Right atrium auricular region (tissue), 2 donors: Measurements from ENCODE around the gene LRRN3. TPM values are rescaled to one million over a fixed set of nuclear protein-coding genes. Genes with fewer than 3 reads are reported as not detected.

Experiments
- DNase-seq: peaks from one replicate; pipeline ENCODE4 v3.0.0-alpha.2; 2019; ENCODE audit warnings: low spot score
- H3K27ac ChIP-seq, 2 donors: fragments of 200-600 bp; sonication (generic); 1 replicate in 1 of 2; 2 replicates in 1 of 2; pipeline ENCODE4 v1.5.1; 2016 to 2019
- H3K27me3 ChIP-seq, 2 donors: fragments of 200-600 bp; sonication (generic); one replicate each; pipeline versions ENCODE4 v1.5.1 to v1.6.0; 2017 to 2019
- H3K36me3 ChIP-seq: fragments of 200-600 bp; sonication (generic); one replicate; pipeline ENCODE4 v1.5.1; 2016
- H3K4me1 ChIP-seq, 2 donors: fragments of 200-600 bp; sonication (generic); one replicate each; pipeline versions ENCODE4 v1.5.1 to v1.6.0; 2017 to 2019
- H3K4me3 ChIP-seq, 2 donors: fragments of 200-600 bp; sonication (generic); 1 replicate in 1 of 2; 2 replicates in 1 of 2; pipeline ENCODE4 v1.5.1; 2017 to 2019; ENCODE audit warnings: mild to moderate bottlenecking in 1 of 2, moderate library complexity in 1 of 2
- H3K9me3 ChIP-seq, 2 donors: fragments of 200-600 bp; sonication (generic); one replicate each; pipeline ENCODE4 v1.5.1; 2019
- CTCF ChIP-seq, 2 donors: fragments of 200-600 bp; sonication (generic); IDR thresholded peaks; one replicate each; pipeline ENCODE4 v1.5.1; 2019; ENCODE audit warnings: antibody characterized with exemption in 2 of 2
- total RNA-seq, 2 donors: library from RNA; depleted of rRNA; stranded (reverse); fragments of >200 nt; gene quantifications; one replicate each; pipeline ENCODE4 v1.1.0, GENCODE V29; 2016

Gene LRRN3
- total RNA-seq, 2 donors from 2014 or later = 6.6 to 66.7 TPM

DNA sequence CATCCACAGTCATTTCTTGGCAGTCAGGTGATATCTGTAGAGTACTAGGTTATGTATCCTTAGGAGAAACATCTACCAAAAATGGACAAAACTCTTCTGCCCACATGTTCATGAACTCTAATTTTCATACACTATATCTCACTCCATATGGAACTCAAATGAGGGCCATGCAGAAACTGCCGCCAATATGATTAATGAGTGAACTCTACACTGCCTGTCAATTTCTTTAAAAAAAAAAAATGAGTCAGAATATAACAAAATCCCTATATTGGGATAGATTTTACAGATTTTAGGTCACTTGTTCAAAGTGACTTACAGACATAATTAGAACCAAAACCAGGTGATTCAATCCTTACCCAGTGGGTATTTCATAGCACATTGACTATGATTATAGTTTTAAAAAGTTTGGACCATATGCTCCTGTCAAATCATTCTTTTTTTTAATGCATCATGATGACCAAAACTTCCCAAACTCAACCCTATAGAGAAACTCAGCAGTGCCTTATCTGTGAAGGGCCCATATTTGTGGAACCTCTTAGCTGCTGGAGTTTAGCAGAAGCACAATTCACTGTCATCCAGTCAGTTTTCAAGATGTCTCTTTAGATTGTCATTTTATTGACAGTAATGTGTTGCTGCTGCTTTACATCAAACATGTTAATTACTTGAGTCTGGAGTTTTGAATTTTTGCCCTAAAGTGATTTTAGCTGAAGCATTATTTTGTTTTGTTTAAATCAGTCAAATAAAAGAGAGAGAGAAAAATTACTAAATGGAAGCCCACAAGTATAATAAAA lies 11.1 kb downstream of the LRRN3 start:
- H3K4me3 ChIP-seq = no peak overlapping the region
- no peak for TF ChIP-seq CTCF (IDR thresholded peaks at IDR 0.05)
- H3K27me3 ChIP-seq = no peaks in the 10 kb centered on the region
- H3K4me1 ChIP-seq = peaks cover 0 to 8% of the 10 kb centered on the region in 2 donors
- H3K9me3 ChIP-seq = no peaks in the 10 kb centered on the region
- no peaks in the 10 kb centered on the region for H3K36me3 ChIP-seq
- no peak overlapping the region for H3K27ac ChIP-seq
- no peak for DNase-seq

- Histone ChIP-seq H3K4me3 (no peak overlapping the region), H3K4me1 (peaks cover 0 to 18% of the 10 kb centered on the region in 2 donors), H3K27me3 (no peaks in the 10 kb centered on the region), H3K9me3 (no peaks in the 10 kb centered on the region), H3K36me3 (no peaks in the 10 kb centered on the region), H3K27ac (no peak overlapping the region)
- TF ChIP-seq CTCF (IDR thresholded peaks at IDR 0.05) = no peak
- no peak for DNase-seq
Observed at GRCh38 chr7:111103136-111103535, 12.2 kb downstream of the LRRN3 start.

GRCh38 chr7:111103678-111104274 lies 12.8 kb downstream of the LRRN3 start:
- H3K36me3 ChIP-seq = no peaks in the 10 kb centered on the region
- no peak for DNase-seq
- H3K4me3 ChIP-seq = no peak overlapping the region
- H3K4me1 ChIP-seq = peaks cover 0 to 14% of the 10 kb centered on the region in 2 donors
- no peaks in the 10 kb centered on the region for H3K27me3 ChIP-seq
- H3K27ac ChIP-seq = no peak overlapping the region
- H3K9me3 ChIP-seq = no peaks in the 10 kb centered on the region
- TF ChIP-seq CTCF (IDR thresholded peaks at IDR 0.05) = no peak

GRCh38 chr7:111104710-111105109 lies 13.8 kb downstream of the LRRN3 start:
- H3K4me3 ChIP-seq = no peak overlapping the region
- no peaks in the 10 kb centered on the region for H3K36me3 ChIP-seq
- no peak for TF ChIP-seq CTCF (IDR thresholded peaks at IDR 0.05)
- H3K9me3 ChIP-seq = no peaks in the 10 kb centered on the region
- DNase-seq = no peak
- peaks cover 0 to 13% of the 10 kb centered on the region in 2 donors for H3K4me1 ChIP-seq
- H3K27me3 ChIP-seq = no peaks in the 10 kb centered on the region
- H3K27ac ChIP-seq = no peak overlapping the region

GRCh38 chr7:111105269-111105668 lies 14.3 kb downstream of the LRRN3 start:
- no peak for TF ChIP-seq CTCF (IDR thresholded peaks at IDR 0.05)
- Histone ChIP-seq H3K36me3 (no peaks in the 10 kb centered on the region), H3K27ac (no peak overlapping the region), H3K4me3 (no peak overlapping the region), H3K9me3 (no peaks in the 10 kb centered on the region), H3K4me1 (peaks cover 0 to 13% of the 10 kb centered on the region in 2 donors), H3K27me3 (no peaks in the 10 kb centered on the region)
- DNase-seq = no peak
